ENCODE measurements around the gene TTLL4. TPM values are rescaled to one million over a fixed set of nuclear protein-coding genes. Genes with fewer than 3 reads are reported as not detected.

The TTLL4 gene
- total RNA-seq, 4 donors from 2014 or later, result 9.5 to 24.3 (median 15.0) TPM

DNA sequence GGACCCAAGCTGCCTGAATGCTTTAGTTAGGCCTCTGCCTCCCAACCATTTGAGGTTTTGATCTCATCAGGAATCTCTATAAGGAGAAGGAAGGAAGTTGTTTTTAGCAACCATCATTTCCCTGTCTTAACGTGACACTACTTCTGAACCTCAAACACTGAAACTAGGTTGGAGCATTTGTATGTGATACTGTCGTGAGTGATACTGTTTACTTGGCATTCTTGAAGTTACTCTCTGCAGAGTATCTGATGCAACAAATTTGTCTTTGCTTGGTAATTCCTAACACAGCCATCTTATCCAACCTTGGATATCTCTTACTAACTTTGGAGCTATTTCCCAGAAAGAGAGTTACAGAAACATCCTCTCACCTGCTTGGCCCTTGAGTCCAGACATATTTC, 22.1 kb downstream of the TTLL4 start:
- DNase-seq (ENCODE audit: low spot score) (no peak), ATAC-seq (ENCODE audit: low FRiP score) (no peak)
- TF ChIP-seq, protein P1, sequence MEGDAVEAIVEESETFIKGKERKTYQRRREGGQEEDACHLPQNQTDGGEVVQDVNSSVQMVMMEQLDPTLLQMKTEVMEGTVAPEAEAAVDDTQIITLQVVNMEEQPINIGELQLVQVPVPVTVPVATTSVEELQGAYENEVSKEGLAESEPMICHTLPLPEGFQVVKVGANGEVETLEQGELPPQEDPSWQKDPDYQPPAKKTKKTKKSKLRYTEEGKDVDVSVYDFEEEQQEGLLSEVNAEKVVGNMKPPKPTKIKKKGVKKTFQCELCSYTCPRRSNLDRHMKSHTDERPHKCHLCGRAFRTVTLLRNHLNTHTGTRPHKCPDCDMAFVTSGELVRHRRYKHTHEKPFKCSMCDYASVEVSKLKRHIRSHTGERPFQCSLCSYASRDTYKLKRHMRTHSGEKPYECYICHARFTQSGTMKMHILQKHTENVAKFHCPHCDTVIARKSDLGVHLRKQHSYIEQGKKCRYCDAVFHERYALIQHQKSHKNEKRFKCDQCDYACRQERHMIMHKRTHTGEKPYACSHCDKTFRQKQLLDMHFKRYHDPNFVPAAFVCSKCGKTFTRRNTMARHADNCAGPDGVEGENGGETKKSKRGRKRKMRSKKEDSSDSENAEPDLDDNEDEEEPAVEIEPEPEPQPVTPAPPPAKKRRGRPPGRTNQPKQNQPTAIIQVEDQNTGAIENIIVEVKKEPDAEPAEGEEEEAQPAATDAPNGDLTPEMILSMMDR (IDR thresholded peaks at IDR 0.05), result no peak

DNA sequence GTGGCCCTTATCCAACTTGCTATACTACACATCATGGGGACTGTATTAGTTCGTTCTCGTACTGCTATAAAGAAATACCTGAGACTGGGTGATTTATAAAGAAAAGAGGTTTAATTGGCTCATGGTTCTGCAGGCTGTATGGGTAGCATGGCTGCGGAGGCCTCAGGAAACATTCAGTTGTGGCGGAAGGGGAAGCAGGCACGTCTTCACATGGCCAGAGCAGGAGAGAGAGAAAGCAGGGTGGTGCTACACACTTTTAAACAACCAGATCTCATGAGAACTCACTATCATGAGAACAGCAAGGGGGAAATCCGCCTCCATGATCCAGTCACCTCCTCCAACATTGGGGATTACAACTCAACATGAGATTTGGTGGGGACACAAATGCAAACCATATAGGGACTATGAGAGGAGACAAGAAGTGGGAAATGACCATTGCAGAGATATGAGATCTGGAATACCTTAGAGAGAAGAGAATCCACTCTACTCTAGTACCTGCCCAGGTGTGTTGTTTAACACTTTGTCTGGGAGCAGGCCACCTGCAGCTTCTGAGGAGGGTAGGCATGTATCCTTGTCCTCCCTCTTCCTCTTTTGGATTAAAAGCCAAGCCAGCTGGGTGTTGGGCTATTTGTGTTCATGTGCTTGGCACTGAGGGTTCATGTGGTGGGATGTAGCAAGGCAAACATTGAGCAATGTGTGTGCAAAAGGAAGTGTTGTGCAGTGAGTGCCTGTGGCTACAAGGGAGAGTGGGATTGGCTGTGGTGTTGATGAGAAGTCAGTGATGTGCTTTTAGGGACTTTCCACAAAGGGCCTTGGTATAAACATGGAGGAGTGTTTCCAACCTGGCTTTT, 22.8 kb downstream of the TTLL4 start:
- DNase-seq (ENCODE audit: low spot score), result no peak
- TF ChIP-seq, protein P1 (IDR thresholded peaks at IDR 0.05), result no peak
- ATAC-seq (ENCODE audit: low FRiP score), result no peak

DNA sequence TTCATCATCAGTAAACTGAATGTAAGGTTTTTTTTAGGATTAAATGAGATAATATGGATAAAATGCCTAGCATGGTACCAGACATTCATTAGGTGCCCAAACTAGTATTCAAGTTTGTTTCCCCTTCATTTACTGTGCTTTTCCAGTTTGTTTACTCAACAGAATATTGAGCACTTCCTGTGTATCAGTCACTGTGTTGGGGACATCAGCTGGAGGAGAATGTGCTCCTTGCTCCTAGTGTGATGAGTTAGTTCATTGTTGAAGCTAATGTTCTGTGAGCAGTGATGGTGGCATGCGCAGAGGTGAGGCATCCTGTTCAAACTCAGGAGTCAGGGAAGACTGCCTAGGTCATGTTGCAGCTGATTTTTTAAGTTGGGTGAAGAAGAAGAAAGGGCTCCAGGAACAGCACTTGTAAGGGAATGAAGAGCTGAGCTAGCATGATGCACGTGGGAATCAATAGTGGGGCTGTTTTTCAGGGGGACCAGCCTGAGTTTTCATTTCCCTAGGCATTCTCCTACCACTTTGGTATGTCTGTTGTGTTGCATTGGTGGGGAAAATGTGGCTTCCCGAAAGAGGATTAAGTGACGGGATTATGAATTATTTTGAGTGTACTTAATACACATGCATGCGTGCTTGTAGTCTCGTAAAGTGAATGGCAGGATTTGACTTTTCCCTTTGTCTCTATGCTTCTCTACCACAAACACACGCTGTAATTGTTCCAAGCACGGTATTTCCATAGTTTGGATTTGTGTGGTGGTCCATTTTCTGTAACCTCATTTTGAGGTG, 23.7 kb downstream of the TTLL4 start:
- DNase-seq (ENCODE audit: low spot score), result no peak
- TF ChIP-seq, protein P1 (IDR thresholded peaks at IDR 0.05), result no peak
- ATAC-seq (ENCODE audit: low FRiP score), result no peak

- TF ChIP-seq, protein P1 (IDR thresholded peaks at IDR 0.05), result no peak
- ATAC-seq (ENCODE audit: low FRiP score) (no peak), DNase-seq (ENCODE audit: low spot score) (no peak)
These were observed 25.9 kb downstream of the TTLL4 start for GRCh38 chr2:218736531-218736930.

DNA sequence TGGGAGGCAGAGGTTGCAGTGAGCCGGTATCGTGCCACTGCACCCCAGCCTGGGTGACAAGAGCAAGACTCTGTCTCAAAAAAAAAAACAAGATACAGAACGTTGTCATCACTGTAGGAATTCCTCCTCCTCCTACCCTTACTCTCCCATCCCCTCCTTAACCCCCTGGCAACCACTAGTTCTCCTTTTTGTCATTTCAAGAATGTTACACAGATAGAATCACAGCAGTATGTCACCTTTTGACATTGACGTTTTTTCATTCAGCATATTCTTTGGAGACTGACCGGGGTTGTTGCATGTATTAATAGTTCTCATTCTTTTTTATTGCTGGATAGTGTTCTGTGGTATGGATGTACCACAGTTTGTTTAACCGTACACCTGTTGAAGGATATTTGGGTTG, 32.4 kb downstream of the TTLL4 start:
- ATAC-seq (ENCODE audit: low FRiP score), result no peak
- TF ChIP-seq, protein P1 (IDR thresholded peaks at IDR 0.05), result no peak
- no peak for DNase-seq (ENCODE audit: low spot score)

DNA sequence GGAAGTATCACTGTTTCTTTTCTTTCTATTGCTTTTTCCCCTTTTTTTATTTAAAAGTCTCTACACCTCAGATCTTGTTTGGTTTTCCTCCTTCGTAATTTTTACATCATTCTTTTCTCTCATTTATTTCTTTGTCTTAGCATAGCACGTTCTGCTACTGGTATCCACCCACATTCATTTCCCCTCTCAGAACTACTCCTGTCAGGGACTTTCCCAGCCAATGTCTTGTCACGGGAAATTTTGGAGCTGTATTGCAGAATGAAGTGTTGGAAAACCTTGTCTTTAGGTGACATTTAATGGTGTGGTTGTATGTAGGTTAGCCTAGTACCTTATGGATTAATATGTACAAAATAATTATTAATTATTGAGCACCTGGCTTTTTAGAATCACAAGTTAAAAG, 34.0 kb downstream of the TTLL4 start:
- TF ChIP-seq, protein P1 (IDR thresholded peaks at IDR 0.05), result no peak
- DNase-seq (ENCODE audit: low spot score) (no peak), ATAC-seq (ENCODE audit: low FRiP score) (no peak)

Measured in omental fat pad (tissue), 4 donors.